Uterus (tissue), 2 donors: Measurements from ENCODE around the gene EFNA1.

Experiments used
- CTCF ChIP-seq, 4 experiments: fragments of 200-600 bp in 2 of 4; fragments of 450-650 bp in 2 of 4; sonication (generic) in 2 of 4; IDR thresholded peaks; one replicate each; pipeline ENCODE4 v1.5.1; 2016 to 2019; ENCODE audit warnings: antibody characterized with exemption in 4 of 4, mild to moderate bottlenecking in 2 of 4, moderate library complexity in 1 of 4
- POLR2A ChIP-seq, 2 donors: fragments of 450-650 bp; IDR thresholded peaks; one replicate each; pipeline ENCODE4 v1.6.1; 2016; ENCODE audit warnings: antibody characterized with exemption in 2 of 2, mild to moderate bottlenecking in 1 of 2, moderate library complexity in 1 of 2

- TF ChIP-seq POLR2A (IDR thresholded peaks at IDR 0.05): no peak
- no peak for TF ChIP-seq CTCF (IDR thresholded peaks at IDR 0.05)
Observed at GRCh38 chr1:155130272-155131006, 2.8 kb downstream of the EFNA1 start.
